Hippocampal formation (tissue), 2 donors: ENCODE results near the gene CCL2.

Source experiments
- DNase-seq, 2 donors: peaks; one replicate each; lab custom pipeline; 2025; lab: John Stamatoyannopoulos, UW

Gene CCL2

DNA sequence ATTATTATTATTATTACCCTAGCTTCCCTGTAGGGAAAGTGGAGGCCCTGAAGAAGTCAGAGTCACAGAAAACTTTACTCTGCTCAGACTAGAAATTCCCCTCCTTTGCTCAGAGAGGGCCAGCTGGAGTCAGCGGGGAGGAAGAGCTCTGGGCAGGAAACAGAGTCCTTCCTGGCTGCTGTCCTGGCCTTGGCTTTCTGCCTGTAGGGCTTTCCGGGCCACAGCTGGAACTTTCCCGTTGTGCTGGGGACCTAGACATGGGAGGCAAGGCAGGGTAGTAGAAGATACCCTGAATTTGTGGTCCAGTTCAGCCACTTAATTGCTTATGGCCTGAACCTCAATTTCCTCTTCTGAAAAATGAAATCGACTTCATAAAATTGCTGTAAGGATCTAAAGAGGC is 14.0 kb upstream of the CCL2 start:
- DNase-seq, result peak; percentile 7 to 29

DNA sequence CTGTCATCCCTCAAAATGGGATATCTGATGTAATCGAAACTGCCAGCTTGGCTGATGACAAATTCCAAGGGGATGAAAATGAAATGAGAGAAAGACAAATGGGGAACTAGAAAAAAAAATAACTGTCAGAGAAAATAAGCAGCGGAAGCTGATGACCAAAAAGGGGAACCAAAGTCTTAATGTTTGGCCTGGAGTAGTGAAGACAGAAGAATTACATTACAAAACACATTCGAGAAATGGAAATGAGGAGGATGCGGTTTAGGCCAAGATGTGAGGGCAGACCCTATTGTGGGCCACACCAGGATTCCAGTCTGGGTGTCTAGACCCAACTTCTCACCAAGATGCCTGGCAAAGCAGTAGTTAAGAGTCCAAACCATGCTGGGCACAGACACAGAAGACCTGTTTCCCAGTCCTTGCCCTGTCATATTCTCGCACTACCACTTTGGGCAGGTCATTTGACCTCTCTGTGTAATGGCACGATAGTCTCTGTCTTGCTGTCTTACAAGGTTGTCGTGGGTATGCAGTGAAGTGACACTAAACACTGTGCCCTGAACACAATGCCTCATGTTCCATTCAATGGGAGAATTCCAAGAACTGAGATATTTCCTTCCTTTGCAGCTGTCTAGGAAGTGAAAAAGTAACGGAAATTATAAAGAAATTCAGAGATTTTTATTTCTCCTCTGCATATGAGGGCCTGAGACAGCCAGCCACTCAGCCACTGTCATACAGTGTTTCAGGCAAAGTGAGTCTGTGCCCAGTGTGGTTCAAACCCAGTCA is 12.3 kb upstream of the CCL2 start:
- DNase-seq, result no peak

DNA sequence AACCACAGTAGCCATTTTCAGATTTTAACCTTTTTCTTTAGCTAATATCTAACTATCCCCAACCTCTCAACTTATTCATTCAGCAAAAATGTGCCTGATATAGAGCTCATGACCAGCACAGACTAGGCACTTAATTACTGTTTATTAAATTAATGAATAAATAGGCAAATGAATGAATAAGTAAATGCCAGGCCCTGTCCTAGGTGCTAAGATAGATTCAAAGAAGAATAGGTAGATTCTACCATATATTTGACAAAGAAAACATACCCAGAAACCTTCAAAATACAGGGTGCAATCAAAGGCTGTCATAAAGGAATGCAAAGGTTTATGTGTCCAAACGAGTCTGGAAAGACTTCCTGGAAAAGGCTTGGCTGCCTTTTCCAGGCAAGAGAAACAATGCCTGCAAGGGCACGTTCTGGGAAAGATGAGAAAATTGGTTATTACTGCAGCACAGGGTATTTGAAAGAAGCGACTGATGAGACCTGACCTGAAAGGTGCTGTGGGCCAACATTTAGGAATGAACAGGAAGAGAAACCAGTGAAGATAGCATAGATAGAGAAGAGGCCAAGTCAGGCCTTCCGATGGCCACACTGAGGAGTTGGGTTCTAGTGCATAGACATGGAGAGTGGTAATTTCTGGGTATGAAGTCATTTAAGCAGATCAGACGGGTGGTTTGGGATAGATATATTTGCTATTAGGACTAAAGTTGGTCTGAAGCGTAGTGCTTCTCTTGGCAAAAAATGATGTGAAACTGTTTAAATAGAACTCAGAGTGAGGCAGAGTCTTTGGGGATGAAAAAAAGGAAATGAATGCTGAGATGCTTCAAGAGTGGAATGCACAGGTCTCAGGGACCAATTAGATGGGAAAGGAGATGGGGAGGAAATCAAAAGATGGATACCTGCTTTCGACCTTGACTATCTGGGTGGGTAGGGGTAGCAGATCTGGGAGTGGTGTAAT is 11.4 kb upstream of the CCL2 start:
- peak in 1 of 2 donors; percentile 7 for DNase-seq

DNA sequence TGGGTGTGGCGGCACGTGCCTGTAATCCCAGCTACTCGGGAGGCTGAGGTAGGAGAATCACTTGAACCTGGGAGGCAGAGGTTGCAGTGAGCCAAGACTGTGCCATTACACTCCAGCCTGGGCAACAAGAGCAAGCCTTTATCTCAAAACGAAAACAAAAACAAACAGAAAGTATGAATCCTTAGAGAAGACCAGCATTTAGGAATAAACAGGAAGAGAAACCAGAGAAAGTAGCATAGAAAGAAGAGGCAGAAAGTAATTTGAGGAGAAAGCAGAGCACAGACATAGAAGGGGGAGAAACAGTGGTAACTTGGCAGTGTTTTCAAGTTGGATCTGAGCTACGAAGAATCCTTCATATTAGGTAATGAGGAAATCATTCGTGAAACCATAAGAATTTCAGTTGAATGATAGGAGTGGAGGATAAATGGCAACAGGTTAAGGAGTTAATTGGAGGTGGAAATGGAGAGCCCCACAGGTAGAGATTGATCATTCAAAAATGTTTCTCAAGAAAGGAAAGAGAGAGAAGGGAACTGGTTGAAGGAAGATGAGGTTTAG is 9.7 kb upstream of the CCL2 start:
- DNase-seq, result no peak

DNA sequence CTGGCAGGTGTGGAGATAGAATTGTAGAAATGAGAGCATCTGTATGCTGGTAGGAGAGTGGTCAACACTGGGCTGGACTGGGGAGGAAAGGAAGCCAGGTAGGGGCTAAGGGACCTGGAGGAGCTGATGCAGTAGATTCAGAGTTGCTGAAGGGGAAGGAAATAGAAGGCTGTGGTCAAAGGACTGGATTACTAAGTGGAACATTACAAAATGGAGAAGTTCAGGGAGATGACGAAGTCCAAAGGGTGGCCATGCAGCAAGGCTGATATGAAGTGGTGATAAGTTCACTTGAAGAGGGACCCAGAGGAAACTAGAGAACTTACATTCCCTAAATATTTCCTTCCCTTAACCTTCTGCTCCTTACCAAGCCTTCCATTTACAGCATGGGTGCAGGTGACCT is 8.6 kb upstream of the CCL2 start:
- peak in 1 of 2 donors; percentile 27 for DNase-seq

DNA sequence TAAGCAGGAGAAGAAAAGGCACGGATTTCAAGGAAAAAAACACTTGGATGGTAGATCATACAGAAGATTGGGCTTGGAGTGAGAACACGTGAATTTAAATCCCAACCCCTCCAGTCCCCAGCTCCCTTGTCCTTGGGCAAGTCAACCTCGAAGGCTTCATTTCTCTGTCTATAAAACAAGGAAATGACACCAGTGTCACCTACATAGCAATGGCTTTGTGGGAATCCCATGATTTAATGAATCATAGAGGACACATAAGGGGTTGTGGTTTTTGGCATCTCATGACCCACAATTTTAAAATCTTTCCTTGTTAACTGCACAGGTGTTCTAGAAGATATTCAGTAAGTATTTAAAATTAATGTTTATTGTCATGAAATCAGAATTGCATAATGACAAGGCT is 8.2 kb upstream of the CCL2 start:
- DNase-seq, result no peak

DNA sequence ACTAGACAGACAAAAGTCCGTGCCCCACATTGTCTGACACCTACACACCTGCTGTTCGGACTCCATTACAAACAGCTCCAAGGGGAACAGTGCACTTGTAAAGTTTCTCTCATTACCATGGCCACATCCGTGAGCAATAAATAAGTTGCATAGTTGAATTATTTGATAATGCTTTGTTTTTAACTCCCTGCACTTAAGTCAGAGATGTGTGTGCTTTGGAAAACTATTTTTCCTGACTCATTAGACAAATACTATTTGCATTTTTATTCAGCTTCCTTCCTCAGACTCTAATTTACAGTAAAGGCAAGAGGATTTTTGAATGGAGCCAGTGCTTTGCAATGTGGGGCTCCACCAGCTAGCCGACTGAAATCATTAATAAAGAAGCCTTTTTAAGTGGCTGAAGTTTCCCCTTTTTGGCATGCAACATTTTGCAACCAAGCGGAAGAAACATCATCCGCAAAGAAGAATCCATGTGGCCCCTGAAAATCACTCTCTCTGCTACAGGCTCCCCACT is 6.5 kb upstream of the CCL2 start:
- no peak for DNase-seq

DNA sequence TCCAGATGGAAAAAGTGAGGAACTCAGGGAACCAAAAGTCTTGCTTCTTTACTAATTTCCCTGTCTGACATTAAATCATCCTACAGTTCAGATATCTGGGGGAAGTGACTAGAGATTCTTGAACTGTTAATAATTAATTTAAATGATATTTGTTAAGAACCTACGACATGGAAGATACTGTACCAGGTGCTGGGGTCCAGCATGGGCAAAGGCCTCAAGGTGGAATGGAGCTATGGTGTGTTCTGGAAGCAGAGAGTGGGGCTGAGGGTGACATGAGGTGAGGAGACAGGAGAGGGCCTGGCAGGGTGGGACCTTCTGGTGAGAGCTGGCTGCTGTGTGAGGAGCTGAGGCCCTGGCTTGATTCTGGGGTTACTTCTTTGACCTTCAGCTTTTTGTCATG is 6.0 kb upstream of the CCL2 start:
- DNase-seq, result no peak

DNA sequence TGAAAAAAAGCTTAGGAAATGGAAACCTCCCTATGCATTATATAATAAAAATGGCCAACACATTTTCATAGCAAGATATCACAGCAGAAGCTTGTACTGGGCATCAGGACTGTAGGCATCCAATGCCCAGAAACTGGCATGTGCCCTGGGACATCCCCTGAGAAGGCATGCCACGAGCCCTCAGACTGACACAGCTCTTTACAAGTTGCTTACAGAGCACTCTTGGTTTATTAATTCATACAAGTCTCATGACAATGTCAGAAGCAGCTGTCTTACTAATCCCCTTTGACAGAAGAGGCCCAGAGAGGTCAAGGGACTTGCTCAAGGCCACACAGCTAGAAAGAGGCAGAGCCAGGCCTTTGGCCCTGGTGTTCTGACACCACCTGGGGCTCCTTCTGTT is 5.6 kb upstream of the CCL2 start:
- DNase-seq, result no peak

DNA sequence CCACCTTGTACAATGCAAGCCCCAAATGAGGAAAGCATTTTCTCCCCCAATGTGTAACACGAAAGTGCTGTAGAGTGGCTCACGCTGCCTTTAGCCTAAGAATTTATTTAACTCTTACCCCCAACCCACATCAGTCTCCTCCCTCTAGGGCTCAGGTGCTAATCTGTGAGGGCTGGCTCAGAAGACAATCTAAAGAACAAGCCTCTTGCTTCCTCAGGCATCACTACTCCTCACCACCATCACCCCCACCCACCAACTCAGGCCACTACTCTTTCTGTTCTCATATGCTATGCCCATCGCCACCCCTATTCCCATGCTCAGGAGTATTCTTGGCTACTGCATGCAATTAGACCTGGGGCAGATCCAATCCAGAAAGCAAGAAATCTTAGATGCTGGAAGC is 3.9 kb upstream of the CCL2 start:
- no peak for DNase-seq

DNA sequence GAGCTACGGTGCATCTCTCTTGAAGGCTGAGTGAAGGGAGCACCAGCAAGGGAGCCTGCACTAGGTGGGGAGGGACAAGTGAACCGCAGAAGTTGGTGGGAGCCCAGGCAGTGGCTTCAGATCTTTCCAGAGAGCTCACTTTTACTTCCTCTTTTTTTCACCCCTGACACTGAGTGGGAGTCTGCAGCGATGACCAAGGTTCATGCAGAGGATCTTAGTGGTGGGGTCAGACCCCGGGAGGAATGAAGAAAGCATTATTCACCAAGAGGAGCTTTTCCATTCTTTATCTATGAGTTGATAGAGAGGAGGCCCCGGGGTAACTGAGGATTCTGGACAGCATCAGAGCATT is 3.0 kb upstream of the CCL2 start:
- DNase-seq, result no peak

DNA sequence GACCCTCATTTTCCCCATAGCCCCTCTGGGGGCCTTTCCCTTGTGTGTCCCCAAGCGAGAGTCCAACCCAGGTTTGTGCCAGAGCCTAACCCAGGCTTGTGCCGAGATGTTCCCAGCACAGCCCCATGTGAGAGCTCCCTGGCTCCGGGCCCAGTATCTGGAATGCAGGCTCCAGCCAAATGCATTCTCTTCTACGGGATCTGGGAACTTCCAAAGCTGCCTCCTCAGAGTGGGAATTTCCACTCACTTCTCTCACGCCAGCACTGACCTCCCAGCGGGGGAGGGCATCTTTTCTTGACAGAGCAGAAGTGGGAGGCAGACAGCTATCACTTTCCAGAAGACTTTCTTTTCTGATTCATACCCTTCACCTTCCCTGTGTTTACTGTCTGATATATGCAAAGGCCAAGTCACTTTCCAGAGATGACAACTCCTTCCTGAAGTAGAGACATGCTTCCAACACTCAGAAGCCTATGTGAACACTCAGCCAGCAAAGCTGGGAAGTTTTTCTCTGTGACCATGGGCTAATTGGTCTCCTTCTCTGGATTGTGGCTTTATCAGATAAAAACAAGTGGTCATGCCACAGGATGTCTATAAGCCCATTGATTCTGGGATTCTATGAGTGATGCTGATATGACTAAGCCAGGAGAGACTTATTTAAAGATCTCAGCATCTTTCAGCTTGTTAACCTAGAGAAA is 2.5 kb upstream of the CCL2 start:
- peak; percentile 37 to 50 for DNase-seq

DNA sequence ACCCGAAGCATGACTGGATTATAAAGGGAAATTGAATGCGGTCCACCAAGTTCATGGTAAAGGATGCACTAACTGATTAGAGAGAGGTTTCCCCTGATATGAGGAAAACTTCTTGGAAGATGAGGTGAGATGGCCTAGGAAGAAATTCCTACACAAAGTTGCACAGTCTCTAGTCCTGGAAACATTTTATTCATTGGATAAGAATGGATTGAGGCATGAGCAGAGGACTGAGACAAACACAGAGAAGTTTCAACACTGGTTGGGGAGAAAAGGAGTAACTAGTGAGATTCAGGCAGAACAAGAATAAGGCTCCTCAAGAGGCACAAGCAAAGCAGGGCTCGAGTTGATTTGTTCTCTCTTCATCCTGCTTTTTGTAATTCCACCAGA is 2.0 kb upstream of the CCL2 start:
- no peak for DNase-seq

DNA sequence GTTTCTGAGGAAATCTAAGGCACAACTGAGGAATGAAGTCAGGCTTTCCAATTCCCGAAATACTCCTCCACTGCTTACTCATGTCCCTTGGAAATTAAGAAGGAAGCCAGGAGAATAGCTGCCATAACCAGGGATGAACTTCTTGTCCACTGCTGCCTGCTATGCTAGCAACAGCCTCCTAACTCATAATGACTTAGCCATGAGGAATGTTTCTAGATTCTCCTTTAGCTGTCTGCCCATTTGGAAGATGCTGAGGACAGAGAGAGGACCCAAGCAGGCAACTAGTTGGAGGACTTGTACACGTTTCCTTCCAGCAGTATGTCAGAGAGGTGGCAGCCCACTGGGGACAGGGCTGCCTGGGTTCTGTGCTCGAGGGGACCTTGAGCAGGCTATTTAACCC is 939 bp upstream of the CCL2 start:
- DNase-seq, result no peak

DNA sequence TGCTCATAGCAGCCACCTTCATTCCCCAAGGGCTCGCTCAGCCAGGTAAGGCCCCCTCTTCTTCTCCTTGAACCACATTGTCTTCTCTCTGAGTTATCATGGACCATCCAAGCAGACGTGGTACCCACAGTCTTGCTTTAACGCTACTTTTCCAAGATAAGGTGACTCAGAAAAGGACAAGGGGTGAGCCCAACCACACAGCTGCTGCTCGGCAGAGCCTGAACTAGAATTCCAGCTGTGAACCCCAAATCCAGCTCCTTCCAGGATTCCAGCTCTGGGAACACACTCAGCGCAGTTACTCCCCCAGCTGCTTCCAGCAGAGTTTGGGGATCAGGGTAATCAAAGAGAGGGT is 272 bp downstream of the CCL2 start:
- DNase-seq, result no peak

DNA sequence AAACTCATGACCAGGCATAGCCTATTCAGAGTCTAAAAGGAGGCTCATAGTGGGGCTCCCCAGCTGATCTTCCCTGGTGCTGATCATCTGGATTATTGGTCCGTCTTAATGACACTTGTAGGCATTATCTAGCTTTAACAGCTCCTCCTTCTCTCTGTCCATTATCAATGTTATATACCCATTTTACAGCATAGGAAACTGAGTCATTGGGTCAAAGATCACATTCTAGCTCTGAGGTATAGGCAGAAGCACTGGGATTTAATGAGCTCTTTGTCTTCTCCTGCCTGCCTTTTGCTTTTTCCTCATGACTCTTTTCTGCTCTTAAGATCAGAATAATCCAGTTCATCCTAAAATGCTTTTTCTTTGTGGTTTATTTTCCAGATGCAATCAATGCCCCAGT is 756 bp downstream of the CCL2 start:
- DNase-seq, result no peak

DNA sequence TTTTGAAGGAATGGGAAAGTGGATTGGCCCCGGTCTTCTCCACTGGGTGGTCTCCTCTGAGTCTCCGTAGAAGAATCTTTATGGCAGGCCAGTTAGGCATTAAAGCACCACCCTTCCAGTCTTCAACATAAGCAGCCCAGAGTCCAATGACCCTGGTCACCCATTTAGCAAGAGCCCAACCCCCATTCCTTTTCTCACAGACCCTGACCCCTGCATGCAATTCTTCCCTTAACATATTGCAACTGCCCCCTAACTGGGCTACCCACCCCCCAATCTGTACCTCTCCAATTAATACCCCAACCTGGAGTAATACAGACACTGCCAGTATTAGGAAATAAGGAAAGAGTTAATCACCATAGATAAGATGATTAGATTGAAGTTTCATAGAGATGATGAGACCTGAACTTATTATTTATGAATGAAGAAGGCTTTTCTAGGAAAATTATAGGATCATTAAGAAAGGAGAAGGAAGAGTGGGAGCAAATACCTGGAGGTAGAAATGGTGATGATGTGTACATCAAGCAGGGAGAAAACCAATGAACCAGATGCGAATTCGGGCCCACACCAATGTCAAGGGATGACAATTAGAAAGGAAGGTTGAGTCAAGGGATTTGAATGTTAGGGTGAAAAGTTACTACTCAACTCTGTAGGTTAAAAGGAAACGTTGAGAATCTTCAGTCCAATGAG is 2.4 kb downstream of the CCL2 start:
- DNase-seq, result no peak

DNA sequence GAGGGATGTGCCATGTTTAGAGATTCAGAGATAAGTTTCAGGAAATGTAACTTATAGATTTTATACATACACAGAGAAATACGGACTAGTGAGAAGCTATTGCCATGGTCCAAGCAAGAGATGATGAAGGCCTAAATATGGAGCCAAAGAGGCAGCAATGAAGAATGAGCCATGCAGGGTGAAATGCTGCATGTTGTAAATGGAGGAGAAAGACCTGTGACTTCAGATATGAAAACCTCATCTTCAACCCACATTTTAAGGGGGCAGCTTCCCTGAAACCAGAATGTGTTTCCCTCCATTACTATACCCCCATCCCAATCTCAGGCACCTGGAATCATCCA is 2.9 kb downstream of the CCL2 start:
- no peak for DNase-seq

DNA sequence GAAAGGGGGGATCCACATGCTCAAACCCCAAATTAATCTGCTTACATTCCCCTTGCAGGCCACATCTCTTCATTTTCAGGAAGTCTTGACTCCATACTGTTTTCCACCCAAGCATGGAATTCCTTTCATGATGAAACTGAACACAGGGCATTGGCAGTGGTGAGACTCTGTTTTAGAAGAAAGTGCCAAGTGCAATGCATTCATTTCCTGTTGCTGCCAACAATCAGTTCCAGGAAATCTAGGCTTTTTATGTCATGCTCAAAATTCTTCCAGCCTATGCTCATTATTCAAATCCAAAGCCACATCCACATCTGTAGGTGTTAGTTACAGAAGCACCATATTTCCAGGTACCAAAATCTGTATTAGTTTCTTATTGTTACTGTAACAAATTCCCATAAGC is 4.1 kb downstream of the CCL2 start:
- no peak for DNase-seq

DNA sequence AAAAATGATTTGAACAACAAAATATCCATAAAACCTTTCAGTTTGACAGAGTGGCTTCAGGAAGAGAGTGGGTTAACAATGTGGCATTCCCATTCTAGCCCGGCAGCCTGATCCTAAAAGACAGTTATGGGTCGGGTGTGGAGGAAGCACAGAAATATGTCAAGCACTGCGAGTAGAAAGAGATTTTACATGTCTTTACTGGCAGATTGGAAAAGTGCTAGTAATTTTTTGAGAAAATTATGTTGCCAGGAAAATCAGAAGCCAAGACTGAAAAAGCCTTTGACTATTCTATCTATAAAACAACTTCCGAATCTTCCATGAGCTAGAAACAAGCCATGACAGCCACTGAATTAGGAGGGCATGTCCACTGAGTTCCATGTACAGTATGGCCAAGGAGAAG is 5.8 kb downstream of the CCL2 start:
- DNase-seq, result no peak

DNA sequence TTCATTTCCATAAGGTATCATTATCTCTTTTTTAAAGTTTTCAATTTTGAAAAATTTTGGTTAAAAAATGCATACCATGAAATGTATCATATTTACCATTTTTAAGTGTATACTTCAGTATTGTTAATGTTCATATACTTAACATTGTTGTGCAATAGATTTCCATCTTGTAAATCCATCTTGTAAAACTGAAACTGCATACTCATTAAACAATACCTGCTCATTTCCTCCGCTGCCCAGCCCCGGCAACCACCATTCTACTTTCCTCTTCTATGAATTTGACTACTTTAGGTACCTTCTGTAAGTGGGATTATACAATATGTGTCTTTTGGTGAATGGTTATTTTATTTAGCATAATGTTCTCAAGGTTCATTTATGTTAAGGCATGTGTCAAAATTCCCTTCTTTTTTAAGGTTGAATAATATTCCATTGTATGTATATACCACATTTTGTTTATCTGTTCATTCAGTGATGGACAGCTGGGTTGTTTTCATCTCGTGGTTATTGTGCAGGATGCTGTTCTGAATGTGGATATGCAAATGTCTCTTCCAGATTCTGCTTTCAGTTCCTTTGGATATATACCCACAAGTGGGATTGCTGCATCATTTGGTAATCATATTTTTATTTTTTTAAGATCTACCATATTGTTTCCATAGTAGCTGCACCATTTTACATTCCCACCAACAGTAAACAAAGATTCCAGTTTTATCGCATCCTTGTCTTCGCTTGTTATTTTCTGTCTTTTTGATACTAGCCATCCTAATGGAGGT is 6.7 kb downstream of the CCL2 start:
- DNase-seq, result no peak
